ENCODE measurements around the gene XYLB.
"Not testable (repeated sequence)": the region's sequence is repeated elsewhere in the genome, so short reads cannot be mapped to it uniquely, and the experiment has no call there.

Gene XYLB

DNA sequence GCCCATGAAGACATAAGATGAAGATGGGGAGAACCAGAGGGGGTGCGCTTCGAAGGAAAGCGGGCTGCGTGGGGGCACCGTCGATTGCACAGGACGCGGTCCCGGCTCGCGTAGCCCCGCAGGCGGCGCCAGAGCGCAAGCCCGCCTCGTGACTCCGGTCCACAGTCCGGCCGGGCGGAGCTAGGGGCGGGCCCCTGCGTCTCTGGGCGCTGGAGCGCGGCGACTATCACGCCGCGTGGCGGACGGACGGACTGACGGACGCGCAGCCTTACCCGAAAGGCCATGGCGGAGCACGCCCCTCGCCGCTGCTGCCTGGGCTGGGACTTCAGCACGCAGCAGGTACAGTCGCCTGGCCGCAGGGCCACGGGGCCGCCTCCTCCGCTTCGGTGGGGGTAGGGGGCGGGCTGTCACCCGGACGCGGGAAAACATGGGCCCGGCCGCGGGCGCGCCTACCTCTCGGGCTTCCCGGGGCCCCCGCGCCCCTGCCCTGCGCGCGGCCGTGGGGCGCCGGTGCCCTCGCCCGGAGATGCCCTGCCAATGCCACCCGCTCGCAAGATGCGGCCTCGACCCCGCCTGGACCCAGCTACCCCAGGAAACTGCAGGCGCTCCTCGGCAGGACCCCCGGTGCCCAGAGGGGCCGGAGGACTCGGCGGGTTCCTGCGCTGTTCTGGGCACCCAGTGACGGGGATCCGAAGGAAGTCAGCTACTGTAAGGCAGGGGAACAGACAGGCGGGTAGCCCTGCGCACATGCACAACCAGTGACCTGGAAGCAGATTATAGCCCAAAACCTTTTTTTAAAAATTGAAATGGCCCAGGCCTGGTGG, at the start of gene XYLB:
XYLB (plus strand) TSS at position 199 of the 824 bp plus-strand sequence; CDS start at position 283, 84 bp downstream.
- peak in 13 of 14 donors; percentile 37 to 85 (median 64) for DNase-seq

- not testable (repeated sequence) for DNase-seq
These were observed 49.5 kb upstream of the XYLB start for GRCh38 chr3:38297053-38297452.

DNA sequence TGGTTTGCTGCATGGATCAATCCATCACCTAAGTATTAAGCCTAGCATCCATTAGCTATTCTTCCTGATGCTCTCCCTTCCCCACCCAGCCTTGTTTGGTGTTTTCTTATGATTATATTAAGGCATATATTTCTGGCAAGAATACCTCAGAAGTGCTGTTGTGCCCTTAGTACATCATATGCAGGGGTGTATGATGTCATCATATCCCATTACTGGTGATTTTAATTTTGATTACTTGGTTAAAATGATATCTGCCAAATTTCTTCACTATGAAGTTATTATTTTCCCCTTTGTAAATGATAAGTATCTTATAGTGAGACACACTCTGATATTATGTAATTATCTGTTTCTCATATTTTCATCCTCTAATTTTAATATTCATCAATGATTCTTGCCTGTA, 49.0 kb upstream of the XYLB start:
- no peak for DNase-seq

DNA sequence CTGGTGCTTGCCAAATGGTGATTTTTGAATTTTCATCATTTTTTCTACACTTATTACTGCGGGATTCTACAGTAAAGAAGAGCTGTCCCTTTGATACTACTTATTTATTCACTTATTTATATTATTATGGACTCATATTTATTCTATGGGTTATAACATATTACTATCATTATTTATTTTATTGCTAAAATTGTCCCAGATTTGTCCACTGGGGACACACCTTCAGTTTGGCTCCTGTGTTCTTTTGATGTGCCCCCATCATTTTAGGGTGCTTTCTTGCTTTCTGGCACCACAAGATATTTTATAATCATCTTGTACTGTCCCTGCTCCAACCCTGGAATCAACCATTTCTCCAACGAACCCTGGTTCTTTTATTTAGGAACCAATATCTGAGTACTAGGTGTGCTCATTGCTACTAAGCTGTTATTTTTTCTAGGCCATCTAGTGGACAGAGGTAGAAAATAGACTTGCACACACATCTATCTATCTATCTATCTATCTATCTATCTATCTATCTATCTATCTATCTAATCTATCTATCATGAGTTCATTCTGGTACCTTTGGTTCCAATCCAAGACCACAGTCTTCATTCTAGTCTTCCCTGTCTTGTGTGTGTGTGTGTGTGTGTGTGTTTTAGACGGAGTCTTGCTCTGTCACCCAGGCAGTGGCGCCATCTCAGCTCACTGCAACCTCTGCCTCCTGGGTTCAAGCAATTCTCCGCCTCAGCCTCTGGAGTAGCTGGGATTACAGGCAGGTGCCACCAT, 48.5 kb upstream of the XYLB start:
- DNase-seq = no peak

- DNase-seq = no peak
These were observed 39.6 kb upstream of the XYLB start for GRCh38 chr3:38306941-38307340.

DNA sequence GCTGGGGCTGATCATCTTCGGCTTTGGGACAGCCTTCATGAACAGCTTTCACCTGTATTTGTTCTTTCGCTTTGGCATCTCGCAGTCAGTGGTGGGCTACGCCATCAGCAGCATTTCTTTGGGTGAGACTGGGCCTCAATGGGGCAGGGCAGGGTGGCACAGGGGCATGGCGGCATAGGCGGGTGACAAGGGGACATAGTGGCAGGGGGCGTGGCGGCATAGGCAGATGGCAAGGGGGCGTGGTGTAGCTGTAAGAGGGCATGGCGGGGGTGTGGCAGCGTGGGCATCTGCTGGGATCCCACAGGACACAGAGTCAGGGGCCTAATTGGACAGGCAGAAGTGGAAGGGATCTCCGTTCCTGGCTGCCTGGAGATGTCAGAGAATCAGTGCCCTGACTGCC, 39.0 kb upstream of the XYLB start:
- DNase-seq = no peak

DNA sequence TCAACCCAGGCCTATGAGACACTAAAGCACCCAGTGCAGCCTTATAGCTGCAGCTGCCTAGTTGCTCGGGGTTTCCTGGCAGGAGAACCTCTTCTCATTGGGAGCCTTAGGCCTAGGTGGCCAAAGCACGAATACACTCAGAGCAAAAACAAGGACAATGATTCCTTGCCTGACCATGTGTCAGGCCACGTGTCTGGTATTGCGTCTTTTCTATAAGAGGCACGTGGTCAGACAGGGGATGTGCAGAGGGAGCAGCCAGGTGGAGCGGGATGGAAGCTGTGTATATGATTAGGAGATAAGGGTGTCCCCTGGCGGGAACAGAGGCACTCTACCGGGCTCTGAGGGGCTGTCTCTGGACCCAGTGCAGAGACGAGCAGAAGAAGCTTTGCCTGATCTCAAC, 38.1 kb upstream of the XYLB start:
- no peak for DNase-seq

- no peak for DNase-seq
These were observed 35.1 kb upstream of the XYLB start for GRCh38 chr3:38311476-38311875.

DNA sequence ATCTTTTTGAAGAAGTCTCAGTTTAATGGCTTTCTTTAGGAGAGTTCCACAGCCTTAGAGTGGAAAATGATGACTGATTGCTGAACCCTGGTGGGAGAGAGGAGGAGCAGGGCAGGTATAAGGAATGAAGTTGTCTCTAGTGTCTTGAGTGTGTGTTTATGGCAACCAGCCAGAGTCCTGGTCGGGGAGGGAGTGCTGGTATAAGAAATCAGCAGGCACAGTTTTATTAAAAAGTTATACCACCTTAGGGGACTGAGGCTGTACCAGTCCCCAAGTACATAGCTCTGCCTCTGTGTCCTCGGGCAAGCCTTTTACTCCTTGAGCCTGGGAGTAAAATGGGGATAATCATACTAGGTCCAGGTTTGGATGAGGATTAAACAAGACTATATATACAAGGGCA, 34.6 kb upstream of the XYLB start:
- no peak for DNase-seq

GRCh38 chr3:38312356-38312755, 34.2 kb upstream of the XYLB start:
- no peak for DNase-seq

DNA sequence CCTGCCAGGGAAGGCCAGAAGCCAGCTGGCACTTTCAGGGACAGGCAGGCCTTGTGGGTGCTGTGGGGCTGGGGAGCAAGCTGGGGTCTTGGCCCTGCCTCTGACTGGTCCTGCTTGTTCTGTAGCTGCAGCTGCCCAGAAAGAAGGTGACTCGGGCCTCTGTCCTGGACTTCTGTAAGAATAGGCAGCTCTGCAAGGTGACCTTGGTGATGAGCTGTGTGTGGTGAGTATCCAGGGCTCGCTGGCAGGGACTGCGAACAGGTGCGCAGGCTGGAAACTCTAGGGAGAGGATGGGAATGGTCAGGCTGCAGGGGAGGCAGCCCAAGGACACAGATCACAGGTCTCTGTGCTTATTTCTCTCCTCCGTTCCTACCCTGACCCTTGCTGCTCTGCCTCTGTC, 33.3 kb upstream of the XYLB start:
- no peak for DNase-seq

DNA sequence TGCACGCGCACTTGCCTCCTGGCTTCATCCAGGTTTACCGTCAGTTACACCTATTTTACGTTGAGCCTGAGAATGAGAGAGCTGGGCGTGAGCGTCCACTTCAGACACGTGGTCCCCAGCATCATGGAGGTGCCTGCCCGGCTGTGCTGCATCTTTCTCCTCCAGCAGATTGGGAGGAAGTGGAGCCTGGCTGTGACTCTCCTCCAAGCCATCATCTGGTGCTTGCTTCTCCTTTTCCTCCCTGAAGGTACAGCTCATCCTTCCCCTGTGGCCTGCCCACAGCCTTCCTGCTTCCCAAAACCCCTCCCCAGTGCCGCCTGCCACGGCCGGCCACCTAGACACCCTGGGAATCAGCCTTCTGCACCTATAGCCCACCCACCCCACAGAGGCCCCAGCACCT, 32.9 kb upstream of the XYLB start:
- DNase-seq = no peak

GRCh38 chr3:38314112-38314763, 32.3 kb upstream of the XYLB start:
- no peak for DNase-seq

GRCh38 chr3:38314764-38315487, 31.7 kb upstream of the XYLB start:
- DNase-seq = no peak

GRCh38 chr3:38315488-38316230, 30.9 kb upstream of the XYLB start:
- no peak for DNase-seq

GRCh38 chr3:38316356-38317191, 30.0 kb upstream of the XYLB start:
- DNase-seq = no peak

- DNase-seq = no peak
These were observed 29.3 kb upstream of the XYLB start for GRCh38 chr3:38317192-38317759.

DNA sequence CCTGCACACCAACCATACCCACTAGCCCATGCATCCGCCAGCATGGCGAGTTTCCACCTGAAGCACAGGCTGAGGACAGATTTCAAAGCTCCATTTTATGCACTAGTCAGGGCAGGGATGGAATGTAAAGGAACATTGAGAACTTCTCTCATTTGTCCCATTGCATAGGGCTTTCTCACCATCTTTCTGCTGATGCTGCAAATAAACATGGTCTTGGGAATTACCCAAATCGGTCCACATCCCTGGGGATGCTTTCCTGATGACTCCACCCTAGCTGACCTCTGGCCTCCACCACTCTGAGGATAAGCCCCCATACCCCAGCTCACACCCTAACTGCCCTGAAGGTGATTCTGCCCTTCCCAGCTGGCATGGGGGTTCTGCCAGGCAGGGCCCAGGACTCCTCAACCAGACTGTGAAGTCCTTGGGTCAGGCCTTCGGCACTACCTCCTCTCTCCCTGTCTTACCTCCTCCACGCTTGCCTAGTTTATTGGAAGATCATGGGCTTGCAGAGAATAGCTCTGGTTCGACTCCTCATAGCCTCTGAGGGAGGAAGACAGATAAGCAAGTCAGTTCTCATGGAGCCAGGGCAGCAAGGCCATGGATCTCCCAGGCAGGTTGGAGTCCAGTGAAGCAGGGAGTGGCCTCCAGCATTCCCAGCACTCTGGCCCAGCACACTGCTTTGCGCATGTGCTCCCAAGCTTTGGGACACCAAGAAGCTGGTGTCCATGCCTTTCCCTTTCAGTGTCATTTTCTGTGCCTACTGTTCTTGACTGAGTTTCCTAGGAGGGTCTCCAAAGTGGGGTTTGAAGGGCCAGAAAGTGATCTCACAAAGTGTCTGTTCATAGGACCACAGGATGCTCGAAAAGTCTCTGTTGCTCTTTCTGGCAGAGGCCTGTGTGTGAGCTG, 27.6 kb upstream of the XYLB start:
- no peak for DNase-seq

DNA sequence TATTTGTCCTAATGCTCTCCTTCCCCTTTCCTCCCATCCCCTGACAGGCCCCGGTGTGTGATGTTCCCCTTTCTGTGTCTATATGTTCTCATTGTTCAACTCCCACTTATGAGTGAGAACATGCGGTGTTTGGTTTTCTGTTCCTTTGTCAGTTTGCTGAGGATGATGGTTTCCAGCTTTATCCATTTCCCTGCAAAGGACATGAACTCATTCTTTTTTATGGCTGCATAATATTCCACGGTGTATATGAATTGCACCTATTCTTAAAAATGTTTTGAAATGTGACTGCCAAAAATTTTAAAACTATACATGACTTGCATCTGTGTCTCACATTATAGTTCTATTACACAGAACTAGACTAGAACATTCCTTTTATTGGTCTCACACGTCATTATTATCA, 25.9 kb upstream of the XYLB start:
- not testable (repeated sequence) for DNase-seq

All from C1 segment of cervical spinal cord (tissue), 14 donors.